SIG-M5 treated with dmso at 0.1 percent for 504 hours (cell line): ENCODE measurements around the gene LEF1.

Source experiments
- DNase-seq: peaks from one replicate; lab custom pipeline; 2025; ENCODE audit not compliant: unreplicated experiment; lab: John Stamatoyannopoulos, UW

Gene LEF1

GRCh38 chr4:108168671-108169523, at the start of gene LEF1:
TSS of gene LEF1 (minus strand) at chr4:108168932. CDS start at chr4:108167767, 1,165 bp downstream.
- DNase-seq: no peak

GRCh38 chr4:108216510-108216909, 47.8 kb upstream of the LEF1 start:
- DNase-seq: no peak

GRCh38 chr4:108215055-108215454, 46.3 kb upstream of the LEF1 start:
- no peak for DNase-seq

- DNase-seq: no peak
Observed at GRCh38 chr4:108213723-108214122, 45.0 kb upstream of the LEF1 start.

GRCh38 chr4:108213308-108213707, 44.6 kb upstream of the LEF1 start:
- no peak for DNase-seq

- DNase-seq: no peak
Observed at GRCh38 chr4:108210989-108211835, 42.5 kb upstream of the LEF1 start.

- DNase-seq: no peak
Observed at GRCh38 chr4:108209489-108209888, 40.8 kb upstream of the LEF1 start.

- no peak for DNase-seq
Observed at GRCh38 chr4:108205859-108206258, 37.1 kb upstream of the LEF1 start.

GRCh38 chr4:108204518-108204917, 35.8 kb upstream of the LEF1 start:
- no peak for DNase-seq

GRCh38 chr4:108203377-108203776, 34.6 kb upstream of the LEF1 start:
- DNase-seq: no peak

GRCh38 chr4:108201774-108202173, 33.0 kb upstream of the LEF1 start:
- no peak for DNase-seq

- no peak for DNase-seq
Observed at GRCh38 chr4:108199881-108200280, 31.1 kb upstream of the LEF1 start.

- DNase-seq: no peak
Observed at GRCh38 chr4:108193886-108194672, 25.3 kb upstream of the LEF1 start.

- DNase-seq: no peak
Observed at GRCh38 chr4:108192935-108193334, 24.2 kb upstream of the LEF1 start.

GRCh38 chr4:108192056-108192455, 23.3 kb upstream of the LEF1 start:
- no peak for DNase-seq

- DNase-seq: no peak
Observed at GRCh38 chr4:108191269-108191914, 22.7 kb upstream of the LEF1 start.

GRCh38 chr4:108188770-108189169, 20.0 kb upstream of the LEF1 start:
- no peak for DNase-seq

- DNase-seq: no peak
Observed at GRCh38 chr4:108185252-108185651, 16.5 kb upstream of the LEF1 start.

- no peak for DNase-seq
Observed at GRCh38 chr4:108184453-108185049, 15.8 kb upstream of the LEF1 start.

GRCh38 chr4:108181704-108182103, 13.0 kb upstream of the LEF1 start:
- no peak for DNase-seq
